ENCODE data around the gene HDGF. TPM values are rescaled to one million over a fixed set of nuclear protein-coding genes. Genes with fewer than 3 reads are reported as not detected.

Gene HDGF
- total and polyA plus RNA-seq, 11 donors: 87.7 to 240 (median 147) TPM

GRCh38 chr1:156756355-156756754, 4.9 kb upstream of the HDGF start:
- Histone ChIP-seq H3K27me3 (no peaks in the 10 kb centered on the region), H3K36me3 (no peaks in the 10 kb centered on the region), H3K4me3 (no peak overlapping the region), H3K4me1 (peaks cover 0 to 24% (median 11%) of the 10 kb centered on the region in 12 donors), H3K27ac (no peak overlapping the region), H3K9me3 (no peaks in the 10 kb centered on the region)
- intact Hi-C loops (cut with DNase I): no loop called here
- ATAC-seq (no peak), DNase-seq (no peak)
- WGBS, 4 donors: 97 to 100% (median 99%) methylated on average over 1 of the region's 1 CpG
- TF ChIP-seq CTCF (IDR thresholded peaks at IDR 0.05): no peak
- TF ChIP-seq POLR2A (IDR thresholded peaks at IDR 0.05): no peak

GRCh38 chr1:156755527-156755950, 4.1 kb upstream of the HDGF start:
- no peak for ATAC-seq
- WGBS, 4 donors: 38 to 46% (median 43%) methylated on average over 5 of the region's 5 CpGs
- H3K27ac ChIP-seq: peak overlapping the region in 2 of 12 donors; percentile 0 to 22
- no peaks in the 10 kb centered on the region for H3K27me3 ChIP-seq
- H3K4me1 ChIP-seq: peaks cover 0 to 24% (median 11%) of the 10 kb centered on the region in 12 donors
- TF ChIP-seq POLR2A (IDR thresholded peaks at IDR 0.05): no peak
- no peak for TF ChIP-seq CTCF (IDR thresholded peaks at IDR 0.05)
- H3K36me3 ChIP-seq: no peaks in the 10 kb centered on the region
- H3K4me3 ChIP-seq: no peak overlapping the region
- no peaks in the 10 kb centered on the region for H3K9me3 ChIP-seq
- intact Hi-C loops (cut with DNase I): no loop called here
- no peak for DNase-seq

- intact Hi-C loops (cut with DNase I): loop anchor here in 1 of 10 donors (5.0 kb wide), 1 partner anchor 252 kb away; the partner anchor contains the start of gene MEF2D
These were observed 2.7 kb upstream of the HDGF start for GRCh38 chr1:156754219-156754618.

More at GRCh38 chr1:156754219-156754618, 2.7 kb upstream of the HDGF start:
- WGBS, 4 donors: 72 to 80% (median 76%) methylated on average over 8 of the region's 8 CpGs
- Histone ChIP-seq H3K4me1 (peaks cover 6 to 37% (median 23%) of the 10 kb centered on the region in 12 donors), H3K9me3 (no peaks in the 10 kb centered on the region), H3K36me3 (no peaks in the 10 kb centered on the region), H3K4me3 (no peak overlapping the region), H3K27ac (no peak overlapping the region), H3K27me3 (no peaks in the 10 kb centered on the region)
- no peak for ATAC-seq
- DNase-seq: no peak
- TF ChIP-seq POLR2A (IDR thresholded peaks at IDR 0.05): no peak
- TF ChIP-seq CTCF (IDR thresholded peaks at IDR 0.05): no peak
